ENCODE data around the gene BARX2.
A peak's percentile ranks its signal among the peaks of the same experiment; 100 is the strongest.

The BARX2 gene

GRCh38 chr11:129346916-129347315 is 28.7 kb upstream of the BARX2 start:
- DNase-seq (ENCODE audit: low read depth), result no peak
- no peak for TF ChIP-seq CTCF (IDR thresholded peaks at IDR 0.05; ENCODE audit: low read depth, low read length, missing control alignments)
- in situ Hi-C loops (cut with HindIII; ENCODE audit: low sequenced_read_pairs), result loop anchor here (25.0 kb wide), 2 partner anchors 210 to 460 kb away; partner anchors contain the start of gene KCNJ5
- H3K4me3 ChIP-seq (ENCODE audit: low read depth, low read length), result no peak overlapping the region

GRCh38 chr11:129348813-129349212 is 26.8 kb upstream of the BARX2 start:
- H3K4me3 ChIP-seq (ENCODE audit: low read depth, low read length), result no peak overlapping the region
- in situ Hi-C loops (cut with HindIII; ENCODE audit: low sequenced_read_pairs), result loop anchor here (25.0 kb wide), 2 partner anchors 212 to 462 kb away; partner anchors contain the start of gene KCNJ5
- no peak for DNase-seq (ENCODE audit: low read depth)
- TF ChIP-seq CTCF (IDR thresholded peaks at IDR 0.05; ENCODE audit: low read depth, low read length, missing control alignments), result no peak

GRCh38 chr11:129352676-129353075 is 23.0 kb upstream of the BARX2 start:
- in situ Hi-C loops (cut with HindIII; ENCODE audit: low sequenced_read_pairs), result no loop called here
- no peak overlapping the region for H3K4me3 ChIP-seq (ENCODE audit: low read depth, low read length)
- DNase-seq (ENCODE audit: low read depth), result no peak
- TF ChIP-seq CTCF (IDR thresholded peaks at IDR 0.05; ENCODE audit: low read depth, low read length, missing control alignments), result no peak

GRCh38 chr11:129354691-129355090 is 21.0 kb upstream of the BARX2 start:
- DNase-seq (ENCODE audit: low read depth), result no peak
- in situ Hi-C loops (cut with HindIII; ENCODE audit: low sequenced_read_pairs), result no loop called here
- TF ChIP-seq CTCF (IDR thresholded peaks at IDR 0.05; ENCODE audit: low read depth, low read length, missing control alignments), result no peak
- no peak overlapping the region for H3K4me3 ChIP-seq (ENCODE audit: low read depth, low read length)

- in situ Hi-C loops (cut with HindIII; ENCODE audit: low sequenced_read_pairs), result no loop called here
- no peak for DNase-seq (ENCODE audit: low read depth)
- no peak overlapping the region for H3K4me3 ChIP-seq (ENCODE audit: low read depth, low read length)
- TF ChIP-seq CTCF (IDR thresholded peaks at IDR 0.05; ENCODE audit: low read depth, low read length, missing control alignments), result no peak
These were observed 15.9 kb upstream of the BARX2 start for GRCh38 chr11:129359748-129360147.

- in situ Hi-C loops (cut with HindIII; ENCODE audit: low sequenced_read_pairs), result no loop called here
- H3K4me3 ChIP-seq (ENCODE audit: low read depth, low read length), result no peak overlapping the region
- TF ChIP-seq CTCF (IDR thresholded peaks at IDR 0.05; ENCODE audit: low read depth, low read length, missing control alignments), result peak; percentile 100
- peak; percentile 75 for DNase-seq (ENCODE audit: low read depth)
These were observed 11.4 kb upstream of the BARX2 start for GRCh38 chr11:129364143-129364654.
